ENCODE data around the gene ASIC4. TPM values are rescaled to one million over a fixed set of nuclear protein-coding genes. Genes with fewer than 3 reads are reported as not detected.

The ASIC4 gene
- polyA plus RNA-seq (ENCODE audit: insufficient read length), result 0.47 TPM

- no peak for DNase-seq (ENCODE audit: low read depth)
Observed at GRCh38 chr2:219514196-219514761, at the start of gene ASIC4. ASIC4 (plus strand) TSS chr2:219514482; CDS start chr2:219514725, 243 bp downstream.

DNA sequence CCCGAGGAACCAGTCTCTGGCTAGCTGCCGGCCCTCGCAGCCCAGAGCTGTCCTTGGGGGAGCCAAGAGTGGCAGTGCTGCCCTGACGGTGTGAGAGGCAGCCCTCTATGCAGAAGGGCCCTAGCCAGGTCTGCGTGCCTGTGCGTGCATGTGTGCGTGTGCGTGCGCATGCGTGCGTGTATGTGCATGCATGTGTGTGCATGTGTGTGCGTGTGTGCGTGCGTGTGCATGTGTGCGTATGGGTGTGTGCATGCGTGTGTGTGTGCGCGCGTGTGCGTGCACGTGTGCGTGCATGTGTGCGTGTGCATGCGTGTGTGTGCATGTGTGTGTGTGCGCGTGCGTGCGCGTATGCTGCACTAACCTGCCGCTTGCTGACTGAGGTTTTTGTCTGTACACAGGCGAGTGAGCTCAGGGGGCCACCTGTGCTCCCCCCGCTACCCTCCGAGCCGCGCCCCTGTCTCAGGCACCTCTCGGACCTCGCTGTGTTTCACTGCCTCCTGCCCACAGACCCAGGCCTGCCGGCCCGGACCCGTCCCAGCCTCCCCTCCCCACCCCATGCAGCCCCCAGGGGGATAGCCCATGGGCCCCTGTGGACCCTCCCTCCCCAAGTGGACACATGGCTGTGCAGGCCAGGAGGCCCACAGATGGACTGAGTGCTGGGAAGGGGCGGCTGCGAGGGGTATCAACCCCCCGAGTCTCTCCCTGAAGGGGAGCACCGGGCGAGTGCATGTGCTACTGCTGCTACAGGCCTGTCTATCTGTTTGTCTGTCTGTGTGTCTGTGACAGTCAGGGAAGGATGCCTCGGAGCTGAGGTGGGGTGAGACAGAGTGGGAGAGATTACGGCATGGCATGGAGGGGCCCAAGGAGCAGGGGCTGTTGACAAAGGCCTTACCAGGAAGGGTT lies 48.4 kb upstream of the ASIC4 start:
- DNase-seq (ENCODE audit: low read depth), result no peak

GRCh38 chr2:219466816-219467735 lies 47.2 kb upstream of the ASIC4 start:
- no peak for DNase-seq (ENCODE audit: low read depth)

- DNase-seq (ENCODE audit: low read depth), result no peak
Observed at GRCh38 chr2:219467736-219468075, 46.6 kb upstream of the ASIC4 start.

GRCh38 chr2:219468410-219469185 lies 45.7 kb upstream of the ASIC4 start:
- DNase-seq (ENCODE audit: low read depth), result no peak

DNA sequence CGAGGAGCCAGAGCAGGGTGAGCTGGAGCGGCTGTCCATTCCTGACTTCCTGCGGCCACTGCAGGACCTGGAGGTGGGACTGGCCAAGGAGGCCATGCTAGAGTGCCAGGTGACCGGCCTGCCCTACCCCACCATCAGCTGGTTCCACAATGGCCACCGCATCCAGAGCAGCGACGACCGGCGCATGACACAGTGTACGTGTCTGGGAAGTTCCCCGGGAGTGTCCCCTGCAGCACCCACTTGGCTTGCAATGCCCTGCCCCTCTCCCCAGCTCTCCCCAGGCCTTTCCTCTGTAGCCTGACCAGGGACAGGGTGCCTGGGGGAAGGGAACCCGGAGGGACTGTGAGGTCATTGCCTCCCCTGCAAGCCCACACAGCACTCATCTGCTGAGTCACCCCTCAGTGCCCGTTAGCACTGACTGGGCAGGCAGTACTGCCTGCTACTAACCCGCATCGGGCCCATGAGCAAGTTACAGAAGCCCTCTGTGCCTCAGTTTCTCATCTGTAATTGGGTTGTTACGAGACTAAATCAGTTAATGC lies 45.0 kb upstream of the ASIC4 start:
- no peak for DNase-seq (ENCODE audit: low read depth)

GRCh38 chr2:219470429-219470828 lies 43.9 kb upstream of the ASIC4 start:
- no peak for DNase-seq (ENCODE audit: low read depth)

DNA sequence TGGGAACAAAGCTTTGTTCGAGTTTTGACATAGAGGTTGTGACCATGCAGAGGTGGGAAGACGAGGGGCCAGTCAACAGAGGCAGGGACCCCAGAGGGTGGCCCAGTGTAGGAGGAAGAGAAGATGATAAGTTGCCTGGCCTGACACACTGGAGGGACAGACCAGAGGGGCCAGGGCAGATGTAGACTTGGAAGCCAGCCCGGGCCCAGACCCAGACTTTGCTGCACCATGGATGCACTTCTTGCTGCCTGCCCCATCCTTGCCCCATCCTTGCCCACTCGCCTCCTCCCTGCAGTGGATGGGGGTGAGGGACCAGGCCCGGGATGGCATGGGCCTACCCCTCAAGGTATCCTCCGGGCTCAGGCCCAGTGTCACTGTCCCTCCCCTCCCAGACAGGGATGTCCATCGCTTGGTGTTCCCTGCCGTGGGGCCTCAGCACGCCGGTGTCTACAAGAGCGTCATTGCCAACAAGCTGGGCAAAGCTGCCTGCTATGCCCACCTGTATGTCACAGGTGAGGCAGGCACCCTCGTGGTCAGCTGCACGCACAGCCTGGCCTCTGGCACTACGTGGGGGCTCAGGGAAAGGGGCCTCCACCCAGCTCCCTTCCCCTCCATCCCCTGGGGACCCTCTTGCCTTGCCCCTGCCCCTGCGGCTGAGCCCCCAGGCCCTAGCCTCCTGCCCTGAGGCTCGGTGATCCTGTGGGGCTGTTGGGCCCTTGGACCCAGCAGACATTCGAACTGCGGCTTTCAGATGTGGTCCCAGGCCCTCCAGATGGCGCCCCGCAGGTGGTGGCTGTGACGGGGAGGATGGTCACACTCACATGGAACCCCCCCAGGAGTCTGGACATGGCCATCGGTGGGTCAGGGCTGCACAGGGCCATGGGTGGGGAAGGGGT lies 42.6 kb upstream of the ASIC4 start:
- no peak for DNase-seq (ENCODE audit: low read depth)

GRCh38 chr2:219472629-219473187 lies 41.6 kb upstream of the ASIC4 start:
- no peak for DNase-seq (ENCODE audit: low read depth)

GRCh38 chr2:219473511-219473910 lies 40.8 kb upstream of the ASIC4 start:
- DNase-seq (ENCODE audit: low read depth), result no peak

GRCh38 chr2:219474285-219475060 lies 39.8 kb upstream of the ASIC4 start:
- no peak for DNase-seq (ENCODE audit: low read depth)

GRCh38 chr2:219475278-219475677 lies 39.0 kb upstream of the ASIC4 start:
- DNase-seq (ENCODE audit: low read depth), result no peak

DNA sequence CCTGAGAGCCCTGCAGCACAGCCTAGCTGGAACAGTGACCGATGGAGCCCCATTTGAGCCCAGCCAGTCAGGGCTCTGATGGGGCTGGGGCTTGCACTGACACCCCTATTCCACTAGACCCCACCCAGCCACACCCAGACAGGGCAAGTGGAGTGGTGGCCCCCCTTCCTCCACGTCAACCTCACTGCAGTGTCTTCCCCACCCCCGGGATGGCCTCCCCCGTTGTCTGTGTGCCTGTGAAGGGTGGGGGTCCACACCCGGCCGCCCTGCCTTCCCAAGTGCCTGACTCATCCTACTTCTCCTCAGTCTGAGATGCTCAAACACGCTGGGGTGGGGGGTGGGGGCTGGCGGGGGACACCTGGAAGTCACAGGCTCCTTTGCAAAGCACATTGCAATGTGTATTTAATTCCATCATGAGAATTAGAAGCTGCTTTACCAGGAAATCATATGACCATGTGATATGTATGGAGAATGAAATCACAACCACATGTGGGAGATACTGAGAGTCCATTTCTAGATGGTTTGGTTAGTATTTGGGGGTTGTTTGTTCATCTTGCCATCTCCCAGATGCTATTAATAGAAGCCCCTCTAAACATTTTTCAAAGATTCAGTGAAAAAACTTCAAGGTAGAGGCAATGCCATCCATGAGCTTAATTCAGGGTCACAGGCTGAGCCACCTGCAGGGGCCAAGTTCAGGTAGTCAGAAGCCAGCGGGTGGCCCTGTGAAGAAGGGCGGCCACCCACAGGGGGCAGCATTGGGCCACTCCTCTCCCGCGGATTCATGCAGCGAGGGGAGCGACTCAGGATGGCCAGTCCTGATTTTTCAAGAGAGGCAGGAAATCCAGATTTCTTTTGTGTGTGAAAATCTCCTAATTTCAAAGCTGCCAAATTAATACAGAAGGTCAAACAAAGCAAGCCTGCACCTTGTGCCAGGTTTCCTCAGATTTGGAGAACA lies 38.3 kb upstream of the ASIC4 start:
- no peak for DNase-seq (ENCODE audit: low read depth)

- no peak for DNase-seq (ENCODE audit: low read depth)
Observed at GRCh38 chr2:219476652-219477151, 37.6 kb upstream of the ASIC4 start.

GRCh38 chr2:219477179-219477578 lies 37.1 kb upstream of the ASIC4 start:
- DNase-seq (ENCODE audit: low read depth), result no peak

DNA sequence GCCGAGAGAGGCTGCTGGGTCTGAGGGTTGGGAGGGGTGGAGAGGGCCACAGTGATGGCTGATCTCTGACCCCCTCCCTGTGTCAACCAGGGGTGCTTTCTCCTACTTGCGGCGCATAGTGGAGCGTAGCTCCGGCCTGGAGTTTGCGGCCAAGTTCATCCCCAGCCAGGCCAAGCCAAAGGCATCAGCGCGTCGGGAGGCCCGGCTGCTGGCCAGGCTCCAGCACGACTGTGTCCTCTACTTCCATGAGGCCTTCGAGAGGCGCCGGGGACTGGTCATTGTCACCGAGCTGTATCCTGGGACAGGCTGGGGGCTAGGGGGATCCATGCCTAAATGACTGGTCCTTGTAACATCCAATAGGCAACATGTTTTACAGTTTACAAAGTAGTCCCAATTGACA lies 36.5 kb upstream of the ASIC4 start:
- DNase-seq (ENCODE audit: low read depth), result no peak

DNA sequence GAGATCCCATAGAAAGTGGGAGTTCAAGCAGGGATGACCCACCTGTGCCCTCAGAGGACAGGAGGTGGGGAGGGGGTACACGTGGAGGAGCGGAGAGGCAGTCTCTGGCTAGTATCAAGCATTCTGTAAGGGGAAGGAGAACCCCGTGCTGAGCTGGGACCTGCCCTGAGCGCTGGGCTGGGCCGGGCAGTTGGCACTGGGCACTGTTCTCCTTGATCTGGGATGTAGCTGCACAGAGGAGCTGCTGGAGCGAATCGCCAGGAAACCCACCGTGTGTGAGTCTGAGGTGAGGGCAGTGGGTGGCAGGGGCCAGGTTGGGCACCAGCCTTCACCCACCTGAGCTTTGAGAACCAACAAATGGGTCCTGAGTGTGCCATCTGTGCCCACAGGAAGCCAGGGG lies 35.4 kb upstream of the ASIC4 start:
- no peak for DNase-seq (ENCODE audit: low read depth)

GRCh38 chr2:219480004-219480403 lies 34.3 kb upstream of the ASIC4 start:
- no peak for DNase-seq (ENCODE audit: low read depth)

All from forelimb muscle (tissue), 1 donor.